K562 (cell line): Measurements from ENCODE around the gene FOS. TPM values are rescaled to one million over a fixed set of nuclear protein-coding genes. Genes with fewer than 3 reads are reported as not detected.
A peak's percentile ranks its signal among the peaks of the same experiment; 100 is the strongest.

Experiments
- ASH1L ChIP-seq: fragments of 450-650 bp; IDR thresholded peaks from 2 replicates; pipeline ENCODE4 v1.6.1; 2018; ENCODE audit warnings: borderline replicate concordance, mild to moderate bottlenecking, low read depth; ENCODE audit not compliant: partially characterized antibody
- CBX5 ChIP-seq: IDR thresholded peaks from 2 replicates; pipeline ENCODE4 v1.6.1; 2014; ENCODE audit warnings: low read depth, borderline replicate concordance
- DIDO1 ChIP-seq: fragments of 450-650 bp; IDR thresholded peaks from 2 replicates; pipeline ENCODE4 v1.6.1; 2016; ENCODE audit warnings: low read depth, missing biosample characterization, missing genetic modification characterization
- GABPB1 ChIP-seq: sonication (generic); formaldehyde crosslinking; IDR thresholded peaks from 2 replicates; pipeline ENCODE4 v1.8.0; 2022; ENCODE audit warnings: mild to moderate bottlenecking, missing genetic modification reagents
- KLF13 ChIP-seq: fragments of 450-650 bp; IDR thresholded peaks from 2 replicates; pipeline ENCODE4 v1.6.1; 2016; ENCODE audit warnings: missing genetic modification characterization, low read depth, mild to moderate bottlenecking, missing compliant biosample characterization, moderate library complexity, borderline replicate concordance
- NFRKB ChIP-seq: fragments of 450-650 bp; IDR thresholded peaks from 2 replicates; pipeline ENCODE4 v1.6.1; 2016; ENCODE audit warnings: low read depth
- SAFB ChIP-seq: fragments of 200-400 bp; formaldehyde crosslinking; IDR thresholded peaks from 2 replicates; pipeline ENCODE4 v1.6.1; 2017; ENCODE audit warnings: low read depth, low read length, borderline replicate concordance
- SMARCB1 ChIP-seq: IDR thresholded peaks from 2 replicates; pipeline ENCODE4 v1.6.1; 2011; ENCODE audit warnings: improper control_type of control experiment, low read depth; ENCODE audit not compliant: insufficient read length
- TCFL5 ChIP-seq: fragments of 250-450 bp; sonication (Bioruptor Pico); conservative IDR thresholded peaks from 2 replicates; pipeline ENCODE4 v1.6.1; 2021; ENCODE audit warnings: mild to moderate bottlenecking, moderate library complexity, matching md5 sums
- polyA plus RNA-seq, 8 experiments: library from polyadenylated mRNA; depleted of rRNA in 4 of 8; stranded (reverse) in 5 of 8; unstranded in 3 of 8; fragments of >200 nt; fragmentation: Nextera tagmentation in 2 of 8; fragmentation: Illumina TruSeq in 1 of 8; extraction: Ambion mirVana in 2 of 8; extraction: Trizol in 1 of 8; gene quantifications; 2 replicates each; pipeline versions ENCODE4 v1.2.1 to v1.2.3, GENCODE V29; 2011 to 2014; ENCODE audit warnings: inconsistent platforms in 1 of 8, missing spikeins in 1 of 8
- total RNA-seq, 7 experiments: library from RNA; depleted of rRNA in 6 of 7; stranded (reverse); fragments of >200 nt in 6 of 7; fragmentation: Illumina TruSeq in 2 of 7; extraction: Trizol in 2 of 7; gene quantifications; 2 replicates each; pipeline versions ENCODE4 v1.2.1 to v1.2.3, GENCODE V29; 2011 to 2021; ENCODE audit warnings: low replicate concordance in 1 of 7
- TF ChIP-seq, protein P1 (sequence below): sonication (generic); formaldehyde crosslinking; IDR thresholded peaks from 2 replicates; pipeline ENCODE4 v1.4.0; 2020; ENCODE audit warnings: mild to moderate bottlenecking, missing genetic modification reagents
- TF ChIP-seq, protein P2 (sequence below): IDR thresholded peaks from 2 replicates; pipeline ENCODE4 v1.6.1; 2016; ENCODE audit warnings: missing genetic modification characterization, missing compliant biosample characterization
- TF ChIP-seq, protein P3 (sequence below): fragments of 450-650 bp; formaldehyde crosslinking; IDR thresholded peaks from 2 replicates; pipeline ENCODE4 v1.4.0; 2020; ENCODE audit warnings: mild to moderate bottlenecking
- TF ChIP-seq, protein P4 (sequence below): fragments of 250-450 bp; sonication (Bioruptor Pico); IDR thresholded peaks from 2 replicates; pipeline ENCODE4 v1.5.0; 2021
- TF ChIP-seq, protein P5 (sequence below): fragments of 250-450 bp; sonication (Bioruptor Pico); IDR thresholded peaks from 2 replicates; pipeline ENCODE4 v1.5.0; 2020; ENCODE audit warnings: mild to moderate bottlenecking
- TF ChIP-seq, protein P6 (sequence below): fragments of 200-800 bp; sonication (Bioruptor generic); IDR thresholded peaks from 2 replicates; pipeline ENCODE4 v1.6.1; 2016; ENCODE audit warnings: missing genetic modification characterization, missing compliant biosample characterization

The FOS gene
- total and polyA plus RNA-seq, 9 of the 15 experiments (the other 6 are each of a cell fraction or from before 2014, with no cell fraction given), result 0.54 to 13.8 (median 8.9) TPM

DNA sequence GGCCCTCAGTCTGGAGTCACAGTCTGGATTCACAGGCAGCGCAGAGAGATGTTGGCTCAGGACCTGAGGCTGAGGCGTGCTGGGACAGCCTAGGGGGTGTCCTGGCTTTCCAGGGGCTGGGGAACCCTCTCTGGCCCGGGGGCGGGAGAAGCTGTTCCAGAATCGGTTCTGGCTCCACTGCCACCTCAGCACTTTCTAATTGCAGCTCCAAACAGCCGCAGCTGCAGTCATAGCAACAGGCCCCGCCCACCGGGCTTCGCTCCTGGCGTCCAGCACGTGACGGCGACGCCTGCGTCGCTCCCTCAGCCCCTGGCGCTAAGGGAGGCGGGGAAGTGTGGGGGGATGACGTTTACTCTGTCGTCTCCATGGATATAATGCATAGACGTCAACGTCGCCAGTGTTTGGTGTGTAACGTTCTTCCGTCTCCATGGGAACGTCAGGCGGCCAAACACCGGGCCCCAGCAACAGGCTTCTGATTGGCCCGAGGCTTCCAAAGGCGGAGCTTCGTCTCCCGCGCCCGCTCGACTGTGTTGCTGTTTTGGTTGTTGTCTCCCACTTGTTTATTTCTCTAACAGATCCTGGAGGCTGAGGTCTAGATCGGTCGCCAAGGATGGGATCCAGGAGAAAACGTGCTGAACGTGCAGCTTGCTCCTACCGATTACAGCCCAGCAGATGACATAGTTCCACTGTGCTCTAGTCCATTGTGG lies 19.7 kb upstream of the FOS start (continued):
- TF ChIP-seq, protein P1, sequence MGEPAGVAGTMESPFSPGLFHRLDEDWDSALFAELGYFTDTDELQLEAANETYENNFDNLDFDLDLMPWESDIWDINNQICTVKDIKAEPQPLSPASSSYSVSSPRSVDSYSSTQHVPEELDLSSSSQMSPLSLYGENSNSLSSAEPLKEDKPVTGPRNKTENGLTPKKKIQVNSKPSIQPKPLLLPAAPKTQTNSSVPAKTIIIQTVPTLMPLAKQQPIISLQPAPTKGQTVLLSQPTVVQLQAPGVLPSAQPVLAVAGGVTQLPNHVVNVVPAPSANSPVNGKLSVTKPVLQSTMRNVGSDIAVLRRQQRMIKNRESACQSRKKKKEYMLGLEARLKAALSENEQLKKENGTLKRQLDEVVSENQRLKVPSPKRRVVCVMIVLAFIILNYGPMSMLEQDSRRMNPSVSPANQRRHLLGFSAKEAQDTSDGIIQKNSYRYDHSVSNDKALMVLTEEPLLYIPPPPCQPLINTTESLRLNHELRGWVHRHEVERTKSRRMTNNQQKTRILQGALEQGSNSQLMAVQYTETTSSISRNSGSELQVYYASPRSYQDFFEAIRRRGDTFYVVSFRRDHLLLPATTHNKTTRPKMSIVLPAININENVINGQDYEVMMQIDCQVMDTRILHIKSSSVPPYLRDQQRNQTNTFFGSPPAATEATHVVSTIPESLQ (CRISPR knock-in tag), result no peak
- no peak for TF ChIP-seq DIDO1 (tag)
- TF ChIP-seq, protein P2, sequence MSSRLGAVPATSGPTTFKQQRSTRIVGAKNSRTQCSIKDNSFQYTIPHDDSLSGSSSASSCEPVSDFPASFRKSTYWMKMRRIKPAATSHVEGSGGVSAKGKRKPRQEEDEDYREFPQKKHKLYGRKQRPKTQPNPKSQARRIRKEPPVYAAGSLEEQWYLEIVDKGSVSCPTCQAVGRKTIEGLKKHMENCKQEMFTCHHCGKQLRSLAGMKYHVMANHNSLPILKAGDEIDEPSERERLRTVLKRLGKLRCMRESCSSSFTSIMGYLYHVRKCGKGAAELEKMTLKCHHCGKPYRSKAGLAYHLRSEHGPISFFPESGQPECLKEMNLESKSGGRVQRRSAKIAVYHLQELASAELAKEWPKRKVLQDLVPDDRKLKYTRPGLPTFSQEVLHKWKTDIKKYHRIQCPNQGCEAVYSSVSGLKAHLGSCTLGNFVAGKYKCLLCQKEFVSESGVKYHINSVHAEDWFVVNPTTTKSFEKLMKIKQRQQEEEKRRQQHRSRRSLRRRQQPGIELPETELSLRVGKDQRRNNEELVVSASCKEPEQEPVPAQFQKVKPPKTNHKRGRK, result no peak
- TF ChIP-seq CBX5, result no peak
- TF ChIP-seq KLF13 (tag), result 0 out of 2 replicates have a peak, but pooled peaks have one; percentile 12
- no peak for TF ChIP-seq NFRKB
- TF ChIP-seq, protein P3, sequence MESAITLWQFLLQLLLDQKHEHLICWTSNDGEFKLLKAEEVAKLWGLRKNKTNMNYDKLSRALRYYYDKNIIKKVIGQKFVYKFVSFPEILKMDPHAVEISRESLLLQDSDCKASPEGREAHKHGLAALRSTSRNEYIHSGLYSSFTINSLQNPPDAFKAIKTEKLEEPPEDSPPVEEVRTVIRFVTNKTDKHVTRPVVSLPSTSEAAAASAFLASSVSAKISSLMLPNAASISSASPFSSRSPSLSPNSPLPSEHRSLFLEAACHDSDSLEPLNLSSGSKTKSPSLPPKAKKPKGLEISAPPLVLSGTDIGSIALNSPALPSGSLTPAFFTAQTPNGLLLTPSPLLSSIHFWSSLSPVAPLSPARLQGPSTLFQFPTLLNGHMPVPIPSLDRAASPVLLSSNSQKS (CRISPR knock-in tag), result no peak
- TF ChIP-seq, protein P4, sequence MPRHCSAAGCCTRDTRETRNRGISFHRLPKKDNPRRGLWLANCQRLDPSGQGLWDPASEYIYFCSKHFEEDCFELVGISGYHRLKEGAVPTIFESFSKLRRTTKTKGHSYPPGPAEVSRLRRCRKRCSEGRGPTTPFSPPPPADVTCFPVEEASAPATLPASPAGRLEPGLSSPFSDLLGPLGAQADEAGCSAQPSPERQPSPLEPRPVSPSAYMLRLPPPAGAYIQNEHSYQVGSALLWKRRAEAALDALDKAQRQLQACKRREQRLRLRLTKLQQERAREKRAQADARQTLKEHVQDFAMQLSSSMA (CRISPR knock-in tag), result no peak
- TF ChIP-seq, protein P5, sequence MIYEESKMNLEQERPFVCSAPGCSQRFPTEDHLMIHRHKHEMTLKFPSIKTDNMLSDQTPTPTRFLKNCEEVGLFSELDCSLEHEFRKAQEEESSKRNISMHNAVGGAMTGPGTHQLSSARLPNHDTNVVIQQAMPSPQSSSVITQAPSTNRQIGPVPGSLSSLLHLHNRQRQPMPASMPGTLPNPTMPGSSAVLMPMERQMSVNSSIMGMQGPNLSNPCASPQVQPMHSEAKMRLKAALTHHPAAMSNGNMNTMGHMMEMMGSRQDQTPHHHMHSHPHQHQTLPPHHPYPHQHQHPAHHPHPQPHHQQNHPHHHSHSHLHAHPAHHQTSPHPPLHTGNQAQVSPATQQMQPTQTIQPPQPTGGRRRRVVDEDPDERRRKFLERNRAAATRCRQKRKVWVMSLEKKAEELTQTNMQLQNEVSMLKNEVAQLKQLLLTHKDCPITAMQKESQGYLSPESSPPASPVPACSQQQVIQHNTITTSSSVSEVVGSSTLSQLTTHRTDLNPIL (CRISPR knock-in tag), result no peak
- TF ChIP-seq TCFL5 (CRISPR knock-in tag), result no peak
- no peak for TF ChIP-seq SMARCB1
- TF ChIP-seq SAFB, result no peak
- 0 out of 2 replicates have a peak, but pooled peaks have one; percentile 39 for TF ChIP-seq GABPB1 (CRISPR knock-in tag)
- TF ChIP-seq ASH1L, result no peak
- TF ChIP-seq, protein P6, sequence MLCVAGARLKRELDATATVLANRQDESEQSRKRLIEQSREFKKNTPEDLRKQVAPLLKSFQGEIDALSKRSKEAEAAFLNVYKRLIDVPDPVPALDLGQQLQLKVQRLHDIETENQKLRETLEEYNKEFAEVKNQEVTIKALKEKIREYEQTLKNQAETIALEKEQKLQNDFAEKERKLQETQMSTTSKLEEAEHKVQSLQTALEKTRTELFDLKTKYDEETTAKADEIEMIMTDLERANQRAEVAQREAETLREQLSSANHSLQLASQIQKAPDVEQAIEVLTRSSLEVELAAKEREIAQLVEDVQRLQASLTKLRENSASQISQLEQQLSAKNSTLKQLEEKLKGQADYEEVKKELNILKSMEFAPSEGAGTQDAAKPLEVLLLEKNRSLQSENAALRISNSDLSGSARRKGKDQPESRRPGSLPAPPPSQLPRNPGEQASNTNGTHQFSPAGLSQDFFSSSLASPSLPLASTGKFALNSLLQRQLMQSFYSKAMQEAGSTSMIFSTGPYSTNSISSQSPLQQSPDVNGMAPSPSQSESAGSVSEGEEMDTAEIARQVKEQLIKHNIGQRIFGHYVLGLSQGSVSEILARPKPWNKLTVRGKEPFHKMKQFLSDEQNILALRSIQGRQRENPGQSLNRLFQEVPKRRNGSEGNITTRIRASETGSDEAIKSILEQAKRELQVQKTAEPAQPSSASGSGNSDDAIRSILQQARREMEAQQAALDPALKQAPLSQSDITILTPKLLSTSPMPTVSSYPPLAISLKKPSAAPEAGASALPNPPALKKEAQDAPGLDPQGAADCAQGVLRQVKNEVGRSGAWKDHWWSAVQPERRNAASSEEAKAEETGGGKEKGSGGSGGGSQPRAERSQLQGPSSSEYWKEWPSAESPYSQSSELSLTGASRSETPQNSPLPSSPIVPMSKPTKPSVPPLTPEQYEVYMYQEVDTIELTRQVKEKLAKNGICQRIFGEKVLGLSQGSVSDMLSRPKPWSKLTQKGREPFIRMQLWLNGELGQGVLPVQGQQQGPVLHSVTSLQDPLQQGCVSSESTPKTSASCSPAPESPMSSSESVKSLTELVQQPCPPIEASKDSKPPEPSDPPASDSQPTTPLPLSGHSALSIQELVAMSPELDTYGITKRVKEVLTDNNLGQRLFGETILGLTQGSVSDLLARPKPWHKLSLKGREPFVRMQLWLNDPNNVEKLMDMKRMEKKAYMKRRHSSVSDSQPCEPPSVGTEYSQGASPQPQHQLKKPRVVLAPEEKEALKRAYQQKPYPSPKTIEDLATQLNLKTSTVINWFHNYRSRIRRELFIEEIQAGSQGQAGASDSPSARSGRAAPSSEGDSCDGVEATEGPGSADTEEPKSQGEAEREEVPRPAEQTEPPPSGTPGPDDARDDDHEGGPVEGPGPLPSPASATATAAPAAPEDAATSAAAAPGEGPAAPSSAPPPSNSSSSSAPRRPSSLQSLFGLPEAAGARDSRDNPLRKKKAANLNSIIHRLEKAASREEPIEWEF, result no peak
